Cardiac muscle cell (in vitro differentiated cells and primary cell): Measurements from ENCODE around the gene GSC. TPM values are rescaled to one million over a fixed set of nuclear protein-coding genes. Genes with fewer than 3 reads are reported as not detected.
A peak's percentile ranks its signal among the peaks of the same experiment; 100 is the strongest.
"Not testable (repeated sequence)": the region's sequence is repeated elsewhere in the genome, so short reads cannot be mapped to it uniquely, and the experiment has no call there.

Experiments
- DNase-seq, 2 donors: peaks; one replicate each; pipeline versions ENCODE4 v3.0.0 to v3.0.0-alpha.2; 2010 to 2017; ENCODE audit warnings: low read depth in 1 of 2, low spot score in 1 of 2
- H3K27ac ChIP-seq: fragments of 200-600 bp; sonication (generic); 2 replicates; pipeline ENCODE4 v1.5.1; 2016
- H3K27me3 ChIP-seq: fragments of 200-600 bp; sonication (generic); 2 replicates; pipeline ENCODE4 v1.6.0; 2016; ENCODE audit warnings: control low read depth
- H3K36me3 ChIP-seq: fragments of 200-600 bp; sonication (generic); 2 replicates; pipeline ENCODE4 v1.5.1; 2016; ENCODE audit warnings: control low read depth
- H3K4me1 ChIP-seq: fragments of 200-600 bp; sonication (generic); 2 replicates; pipeline ENCODE4 v1.8.1; 2017; ENCODE audit warnings: low read depth, mild to moderate bottlenecking, mixed run types
- H3K4me3 ChIP-seq: fragments of 200-600 bp; sonication (generic); 2 replicates; pipeline ENCODE4 v1.5.1; 2016; ENCODE audit warnings: mild to moderate bottlenecking
- H3K9me3 ChIP-seq: fragments of 200-600 bp; sonication (generic); 2 replicates; pipeline ENCODE4 v1.5.1; 2017; ENCODE audit warnings: low read depth, mild to moderate bottlenecking, control low read depth
- polyA plus RNA-seq: library from polyadenylated mRNA; unstranded; fragments of >200 nt; fragmentation: Nextera tagmentation; extraction: Ambion mirVana; gene quantifications from 2 replicates; pipeline ENCODE4 v1.2.1, GENCODE V29; 2016
- total RNA-seq: library from RNA; depleted of rRNA; stranded (reverse); fragments of >200 nt; gene quantifications from 2 replicates; pipeline ENCODE4 v1.2.3, GENCODE V29; 2016
- TF ChIP-seq, protein P1 (sequence below): IDR thresholded peaks from 2 replicates; pipeline ENCODE4 v1.5.1; 2012; ENCODE audit warnings: low read depth, mild to moderate bottlenecking, low read length

The GSC gene
- total and polyA plus RNA-seq, 2 experiments from 2014 or later, result 0.24 to 1.2 TPM

DNA sequence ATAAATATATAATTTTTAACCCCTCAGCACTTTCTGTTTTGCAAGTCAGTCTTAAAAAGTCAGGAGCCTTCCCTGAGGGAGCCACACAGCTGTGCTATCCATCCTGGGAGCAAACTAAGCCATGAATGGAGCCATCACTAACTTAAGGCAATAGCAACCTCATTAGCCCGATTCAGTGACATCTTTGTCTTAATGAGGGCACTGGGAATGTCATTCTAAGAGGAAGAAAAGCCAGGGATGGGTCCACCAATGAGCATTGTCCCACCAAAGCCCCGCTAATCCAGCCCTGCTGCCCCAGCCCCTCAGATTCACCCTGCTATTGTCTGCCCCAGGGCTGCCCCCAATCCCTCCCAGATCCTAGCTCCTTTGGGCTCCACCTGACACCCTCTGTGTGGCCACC lies 19.5 kb downstream of the GSC start:
- H3K4me3 ChIP-seq, result no peak overlapping the region

DNA sequence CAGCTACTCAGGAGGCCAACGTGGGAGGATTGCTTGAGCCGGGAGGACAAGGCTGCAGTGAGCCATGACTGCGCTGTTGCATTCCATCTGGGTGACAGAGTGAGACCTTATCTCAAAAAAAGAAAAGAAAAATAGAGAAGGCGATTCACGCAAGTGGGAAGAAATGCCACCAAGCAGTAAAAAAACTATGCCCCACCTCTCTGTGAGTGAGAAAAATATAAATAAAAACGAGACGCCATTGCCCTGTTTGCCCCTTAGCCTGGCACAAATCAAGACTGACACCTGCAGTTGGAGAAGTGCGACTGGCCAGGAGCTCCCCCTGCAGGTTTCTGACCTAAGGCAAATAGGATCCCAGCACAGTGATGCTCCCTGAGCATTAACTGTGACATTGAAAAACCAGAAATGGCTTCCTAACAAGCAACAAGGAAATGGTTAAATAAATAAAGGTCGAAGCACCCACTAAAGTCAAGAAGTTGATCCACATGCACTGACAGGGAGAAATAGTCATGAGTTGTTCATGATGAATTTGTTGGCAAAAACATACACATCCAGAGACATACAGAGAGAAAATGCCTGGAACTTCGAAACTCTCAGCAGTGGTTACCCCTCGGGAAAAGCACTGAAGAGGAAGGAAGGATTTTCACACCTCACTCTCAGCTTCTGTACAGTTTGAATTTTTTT lies 21.1 kb downstream of the GSC start:
- H3K4me1 ChIP-seq, result no peaks in the 10 kb centered on the region
- H3K36me3 ChIP-seq, result no peaks in the 10 kb centered on the region
- TF ChIP-seq, protein P1, sequence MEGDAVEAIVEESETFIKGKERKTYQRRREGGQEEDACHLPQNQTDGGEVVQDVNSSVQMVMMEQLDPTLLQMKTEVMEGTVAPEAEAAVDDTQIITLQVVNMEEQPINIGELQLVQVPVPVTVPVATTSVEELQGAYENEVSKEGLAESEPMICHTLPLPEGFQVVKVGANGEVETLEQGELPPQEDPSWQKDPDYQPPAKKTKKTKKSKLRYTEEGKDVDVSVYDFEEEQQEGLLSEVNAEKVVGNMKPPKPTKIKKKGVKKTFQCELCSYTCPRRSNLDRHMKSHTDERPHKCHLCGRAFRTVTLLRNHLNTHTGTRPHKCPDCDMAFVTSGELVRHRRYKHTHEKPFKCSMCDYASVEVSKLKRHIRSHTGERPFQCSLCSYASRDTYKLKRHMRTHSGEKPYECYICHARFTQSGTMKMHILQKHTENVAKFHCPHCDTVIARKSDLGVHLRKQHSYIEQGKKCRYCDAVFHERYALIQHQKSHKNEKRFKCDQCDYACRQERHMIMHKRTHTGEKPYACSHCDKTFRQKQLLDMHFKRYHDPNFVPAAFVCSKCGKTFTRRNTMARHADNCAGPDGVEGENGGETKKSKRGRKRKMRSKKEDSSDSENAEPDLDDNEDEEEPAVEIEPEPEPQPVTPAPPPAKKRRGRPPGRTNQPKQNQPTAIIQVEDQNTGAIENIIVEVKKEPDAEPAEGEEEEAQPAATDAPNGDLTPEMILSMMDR, result peak; percentile 62
- DNase-seq, result peak in 1 of 2 donors; percentile 66
- H3K27me3 ChIP-seq, result peaks cover 15% of the 10 kb centered on the region
- no peak overlapping the region for H3K4me3 ChIP-seq
- H3K27ac ChIP-seq, result no peak overlapping the region
- no peaks in the 10 kb centered on the region for H3K9me3 ChIP-seq

More for the DNA sequence above, 19.5 kb downstream of the GSC start:
- Histone ChIP-seq H3K27me3 (peaks cover 15% of the 10 kb centered on the region), H3K27ac (no peak overlapping the region), H3K4me1 (no peaks in the 10 kb centered on the region), H3K36me3 (no peaks in the 10 kb centered on the region), H3K9me3 (no peaks in the 10 kb centered on the region)
- TF ChIP-seq, protein P1, result no peak
- DNase-seq, result no peak

DNA sequence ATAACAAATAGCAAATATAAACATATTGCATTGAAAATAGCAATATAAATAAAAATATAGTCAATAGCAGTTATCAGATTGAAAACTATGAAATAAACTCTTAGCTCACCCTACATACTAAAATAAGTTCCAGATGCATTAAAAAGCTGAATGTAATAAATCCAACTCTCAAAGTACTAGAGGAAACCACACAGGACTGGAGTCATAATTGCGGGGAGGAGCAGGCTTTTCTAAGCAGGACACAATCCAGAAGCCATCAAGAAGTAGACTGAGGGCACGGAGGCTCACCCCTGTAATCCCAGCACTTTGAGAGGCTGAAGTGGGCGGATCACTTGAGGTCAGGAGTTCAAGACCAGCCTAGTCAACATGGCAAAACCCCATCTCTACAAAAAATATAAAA lies 22.2 kb downstream of the GSC start:
- no peaks in the 10 kb centered on the region for H3K9me3 ChIP-seq
- TF ChIP-seq, protein P1, result no peak
- H3K27ac ChIP-seq, result no peak overlapping the region
- no peaks in the 10 kb centered on the region for H3K4me1 ChIP-seq
- no peak for DNase-seq
- H3K36me3 ChIP-seq, result no peaks in the 10 kb centered on the region
- peaks cover 10% of the 10 kb centered on the region for H3K27me3 ChIP-seq
- no peak overlapping the region for H3K4me3 ChIP-seq

DNA sequence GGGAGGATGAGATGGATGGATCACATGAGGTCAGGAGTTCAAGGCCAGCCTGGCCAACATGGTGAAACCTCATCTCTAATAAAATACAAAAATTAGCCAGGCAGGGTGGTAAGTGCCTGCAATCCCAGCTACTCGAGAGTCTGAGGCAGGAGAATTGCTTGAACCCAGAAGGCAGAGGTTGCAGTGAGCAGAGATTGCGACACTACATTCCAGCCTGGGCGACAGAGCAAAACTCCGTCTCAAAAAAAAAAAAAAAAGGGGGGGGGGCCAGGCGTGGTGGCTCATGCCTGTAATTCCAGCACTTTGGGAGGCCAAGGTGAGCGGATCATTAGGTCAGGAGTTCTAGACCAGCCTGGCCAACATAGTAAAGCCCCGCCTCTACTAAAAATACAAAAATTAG lies 22.8 kb downstream of the GSC start:
- not testable (repeated sequence) for H3K27me3 ChIP-seq, H3K27ac ChIP-seq

DNA sequence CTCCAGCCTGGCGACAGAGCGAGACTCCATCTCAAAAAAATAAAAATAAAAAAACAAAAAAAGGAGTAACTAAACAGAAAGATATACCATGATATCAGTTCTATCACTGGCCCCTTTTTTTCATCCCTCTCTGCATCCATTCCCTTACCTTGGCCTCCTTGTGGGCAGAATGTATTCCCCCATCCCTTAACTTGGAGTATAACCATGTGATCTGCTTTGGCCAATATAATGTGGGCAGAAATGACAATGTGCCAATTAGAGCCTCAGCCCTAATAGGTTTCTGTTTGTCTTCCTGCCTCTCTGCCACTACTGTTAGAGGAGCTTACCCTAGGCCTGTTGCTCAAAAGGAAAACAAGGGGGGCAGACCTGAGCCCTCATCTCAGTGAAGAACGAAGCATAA lies 23.8 kb downstream of the GSC start:
- DNase-seq, result no peak
- Histone ChIP-seq H3K4me3 (no peak overlapping the region), H3K9me3 (no peaks in the 10 kb centered on the region), H3K27ac (no peak overlapping the region), H3K27me3 (peaks cover 5% of the 10 kb centered on the region), H3K36me3 (no peaks in the 10 kb centered on the region), H3K4me1 (no peaks in the 10 kb centered on the region)
- TF ChIP-seq, protein P1, result no peak

More for the DNA sequence above, 22.8 kb downstream of the GSC start:
- H3K36me3 ChIP-seq, H3K4me3 ChIP-seq, DNase-seq, H3K4me1 ChIP-seq, H3K9me3 ChIP-seq: not testable (repeated sequence)

DNA sequence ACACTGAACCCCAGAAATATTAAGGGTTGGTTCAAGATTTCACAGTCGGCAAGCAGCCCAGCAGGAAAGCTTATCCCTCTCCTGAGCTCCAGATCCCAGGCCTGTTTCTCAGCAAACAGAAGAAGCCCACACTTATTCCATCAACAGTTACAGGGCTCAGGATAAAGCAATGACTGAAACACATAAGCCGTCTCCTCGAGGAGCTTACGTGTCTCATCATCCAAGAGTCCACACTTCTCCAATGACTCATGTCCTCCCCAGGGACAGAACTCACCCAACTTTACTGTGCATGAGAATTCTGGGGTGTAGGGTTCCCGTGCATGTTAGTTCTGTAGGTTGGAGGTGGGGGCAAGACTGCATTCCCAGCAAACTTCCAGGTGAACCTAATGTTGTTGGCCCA lies 31.2 kb downstream of the GSC start:
- Histone ChIP-seq H3K36me3 (no peaks in the 10 kb centered on the region), H3K4me1 (no peaks in the 10 kb centered on the region), H3K27me3 (no peaks in the 10 kb centered on the region), H3K4me3 (no peak overlapping the region), H3K9me3 (no peaks in the 10 kb centered on the region), H3K27ac (no peak overlapping the region)
- DNase-seq, result peak in 1 of 2 donors; percentile 5
- TF ChIP-seq, protein P1, result no peak
